DND-41 (cell line): ENCODE results near the gene PDE7B.

ENCODE experiments used
- ATAC-seq: fragments of 200-7000 bp; cut with Tn5 transposase; 3 replicates; pipeline ENCODE4 v1.9.1; 2021; ENCODE audit warnings: low read depth; ENCODE audit not compliant: insufficient read depth
- DNase-seq: peaks from one replicate; pipeline ENCODE4 v3.0.0-alpha.2; 2020
- H2AFZ ChIP-seq: 2 replicates; pipeline ENCODE4 v1.6.0; 2012; ENCODE audit warnings: low read depth, low read length
- H3K27ac ChIP-seq: 2 replicates; pipeline ENCODE4 v1.5.1; 2012; ENCODE audit warnings: low read length, inconsistent platforms
- H3K27me3 ChIP-seq: fragments of 200-600 bp; sonication (generic); 2 replicates; pipeline ENCODE4 v1.6.0; 2012; ENCODE audit warnings: low read length, mild to moderate bottlenecking, inconsistent platforms; ENCODE audit not compliant: insufficient read depth, poor library complexity
- H3K36me3 ChIP-seq: 2 replicates; pipeline ENCODE4 v1.5.1; 2012; ENCODE audit warnings: low read length, inconsistent platforms; ENCODE audit not compliant: insufficient read depth
- H3K4me1 ChIP-seq: 2 replicates; pipeline ENCODE4 v1.5.1; 2012; ENCODE audit warnings: mild to moderate bottlenecking, low read length; ENCODE audit not compliant: insufficient read depth
- H3K4me2 ChIP-seq: 2 replicates; pipeline ENCODE4 v1.6.0; 2012; ENCODE audit warnings: mild to moderate bottlenecking, moderate library complexity, low read length, inconsistent platforms; ENCODE audit not compliant: insufficient read depth
- H3K4me3 ChIP-seq, 2 experiments: fragments of 200-600 bp in 1 of 2; shearing (Covaris generic) in 1 of 2; 2 replicates each; pipeline ENCODE4 v1.5.1; 2012 to 2016; ENCODE audit warnings: inconsistent platforms in 2 of 2, low read length in 2 of 2, mild to moderate bottlenecking in 2 of 2, low read depth in 1 of 2, moderate library complexity in 1 of 2
- H3K79me2 ChIP-seq: 2 replicates; pipeline ENCODE4 v1.6.0; 2012; ENCODE audit warnings: low read length, inconsistent platforms; ENCODE audit not compliant: insufficient read depth
- H3K9ac ChIP-seq: 2 replicates; pipeline ENCODE4 v1.6.0; 2012; ENCODE audit warnings: low read depth, mild to moderate bottlenecking, inconsistent platforms, low read length, moderate library complexity
- H3K9me3 ChIP-seq: 2 replicates; pipeline ENCODE4 v1.5.1; 2012; ENCODE audit warnings: low read length, moderate library complexity, mild to moderate bottlenecking, inconsistent platforms; ENCODE audit not compliant: insufficient read depth, severe bottlenecking
- H4K20me1 ChIP-seq: 2 replicates; pipeline ENCODE4 v1.6.0; 2012; ENCODE audit warnings: low read length; ENCODE audit not compliant: insufficient read depth
- EZH2 ChIP-seq: IDR thresholded peaks from 3 replicates; pipeline ENCODE4 v1.6.1; 2012; ENCODE audit warnings: borderline replicate concordance, low read depth, mild to moderate bottlenecking, moderate library complexity, low read length, inconsistent platforms; ENCODE audit not compliant: severe bottlenecking
- TF ChIP-seq, protein P1 (sequence below): IDR thresholded peaks from 2 replicates; pipeline ENCODE4 v1.5.1; 2012; ENCODE audit warnings: borderline replicate concordance, low read length, moderate library complexity, mild to moderate bottlenecking; ENCODE audit not compliant: poor library complexity, severe bottlenecking; ENCODE audit errors: extremely low read depth

PDE7B gene

DNA sequence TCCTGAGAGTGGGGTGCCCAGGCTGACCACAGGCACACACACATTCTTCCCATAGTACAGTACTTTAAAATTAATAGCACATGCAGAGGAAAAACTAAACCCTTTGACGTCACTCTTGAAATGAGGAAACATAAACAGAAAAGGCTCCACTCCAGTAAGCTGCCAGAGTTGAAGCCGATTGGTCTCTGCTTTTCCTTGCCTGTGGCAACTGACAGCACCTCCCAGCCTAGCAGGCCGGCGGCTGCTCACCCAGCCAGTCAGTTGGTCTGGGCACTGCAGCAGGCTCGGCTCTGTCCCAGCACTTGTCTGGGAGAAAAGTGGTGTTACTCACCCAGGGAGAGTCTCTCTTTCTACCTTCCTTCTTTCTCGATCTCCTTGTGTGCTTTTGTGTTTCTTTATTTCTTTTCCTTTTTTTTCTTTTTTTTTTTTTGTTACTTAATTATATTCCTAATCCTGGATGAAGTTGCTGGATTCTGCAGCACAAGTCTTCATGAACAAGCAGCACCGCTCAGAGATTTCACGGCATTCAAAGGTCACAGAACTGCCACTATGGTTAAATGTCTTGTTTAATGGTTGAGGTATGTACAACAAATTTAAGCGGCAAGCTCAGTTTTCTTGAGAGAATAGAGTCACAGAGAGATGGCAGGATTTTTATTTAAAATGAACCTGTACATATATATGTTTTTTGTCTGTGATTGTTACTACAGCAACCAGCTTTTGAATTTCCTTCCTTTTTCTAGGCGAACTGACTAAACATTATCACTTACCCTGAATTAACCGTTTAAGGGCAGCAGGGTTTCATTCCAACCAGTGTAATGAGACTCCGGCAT lies at the start of gene PDE7B:
Gene PDE7B, plus strand, starts transcription at position 260 of the 830 bp plus-strand sequence.
- ATAC-seq: 0 out of 3 replicates have a peak, but pooled peaks have one; percentile 29
- H3K9ac ChIP-seq: no peak within 1 kb of the TSS
- H3K4me1 ChIP-seq: no peaks in the 10 kb centered on the region
- no peak within 1 kb of the TSS for H2AFZ ChIP-seq
- H3K4me3 ChIP-seq: no peak within 1 kb of the TSS
- H3K36me3 ChIP-seq: no peaks in the 10 kb centered on the region
- DNase-seq: no peak
- no peaks in the 10 kb centered on the region for H3K79me2 ChIP-seq
- TF ChIP-seq EZH2: no peak
- TF ChIP-seq, protein P1, sequence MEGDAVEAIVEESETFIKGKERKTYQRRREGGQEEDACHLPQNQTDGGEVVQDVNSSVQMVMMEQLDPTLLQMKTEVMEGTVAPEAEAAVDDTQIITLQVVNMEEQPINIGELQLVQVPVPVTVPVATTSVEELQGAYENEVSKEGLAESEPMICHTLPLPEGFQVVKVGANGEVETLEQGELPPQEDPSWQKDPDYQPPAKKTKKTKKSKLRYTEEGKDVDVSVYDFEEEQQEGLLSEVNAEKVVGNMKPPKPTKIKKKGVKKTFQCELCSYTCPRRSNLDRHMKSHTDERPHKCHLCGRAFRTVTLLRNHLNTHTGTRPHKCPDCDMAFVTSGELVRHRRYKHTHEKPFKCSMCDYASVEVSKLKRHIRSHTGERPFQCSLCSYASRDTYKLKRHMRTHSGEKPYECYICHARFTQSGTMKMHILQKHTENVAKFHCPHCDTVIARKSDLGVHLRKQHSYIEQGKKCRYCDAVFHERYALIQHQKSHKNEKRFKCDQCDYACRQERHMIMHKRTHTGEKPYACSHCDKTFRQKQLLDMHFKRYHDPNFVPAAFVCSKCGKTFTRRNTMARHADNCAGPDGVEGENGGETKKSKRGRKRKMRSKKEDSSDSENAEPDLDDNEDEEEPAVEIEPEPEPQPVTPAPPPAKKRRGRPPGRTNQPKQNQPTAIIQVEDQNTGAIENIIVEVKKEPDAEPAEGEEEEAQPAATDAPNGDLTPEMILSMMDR: no peak
- H3K4me2 ChIP-seq: no peak within 1 kb of the TSS
- H3K27me3 ChIP-seq: peaks cover 46% of the 10 kb centered on the region
- no peaks in the 10 kb centered on the region for H3K9me3 ChIP-seq
- H4K20me1 ChIP-seq: no peaks in the 10 kb centered on the region
- H3K27ac ChIP-seq: no peak within 1 kb of the TSS

DNA sequence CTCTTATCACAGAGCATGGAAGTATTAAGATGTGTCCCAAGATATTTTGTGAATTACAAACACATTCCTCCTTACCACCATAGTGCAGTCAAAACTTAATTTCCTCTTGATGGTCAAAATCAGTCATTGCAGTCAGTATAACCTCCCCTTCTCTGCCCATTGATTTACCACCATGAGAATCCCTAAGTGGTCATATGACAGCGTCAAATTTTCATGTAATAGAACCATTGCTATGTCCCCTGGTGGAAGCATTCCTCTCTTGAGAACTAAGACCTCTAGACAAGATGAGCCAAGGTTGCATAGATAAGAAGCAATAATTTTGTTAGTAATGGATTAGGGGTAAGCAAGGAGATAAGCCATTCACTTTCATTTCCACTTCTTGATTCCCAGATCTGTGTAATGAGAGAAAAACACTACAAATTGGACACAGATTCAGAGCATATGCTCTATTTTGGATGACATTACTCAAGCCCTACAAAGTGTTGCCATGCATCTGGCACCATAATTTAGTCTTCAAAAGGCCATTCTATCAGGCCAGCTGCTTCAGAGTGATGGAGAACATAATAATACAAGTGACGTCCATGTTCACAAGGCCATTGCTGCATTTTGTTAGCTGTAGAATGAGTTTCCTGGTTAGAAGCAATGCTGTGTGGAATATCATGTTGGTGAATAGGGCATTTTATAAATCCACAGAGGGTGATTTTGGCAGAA lies 49.6 kb upstream of the PDE7B start:
- no peaks in the 10 kb centered on the region for H3K36me3 ChIP-seq
- H3K9ac ChIP-seq: no peak overlapping the region
- DNase-seq (no peak), ATAC-seq (no peak)
- no peak overlapping the region for H3K4me3 ChIP-seq
- H3K79me2 ChIP-seq: no peaks in the 10 kb centered on the region
- H3K27ac ChIP-seq: no peak overlapping the region
- TF ChIP-seq, protein P1: no peak
- TF ChIP-seq EZH2: no peak
- no peaks in the 10 kb centered on the region for H3K9me3 ChIP-seq
- peaks cover 10% of the 10 kb centered on the region for H3K27me3 ChIP-seq
- H3K4me2 ChIP-seq: no peak overlapping the region
- no peaks in the 10 kb centered on the region for H3K4me1 ChIP-seq
- no peak overlapping the region for H2AFZ ChIP-seq
- H4K20me1 ChIP-seq: no peaks in the 10 kb centered on the region

DNA sequence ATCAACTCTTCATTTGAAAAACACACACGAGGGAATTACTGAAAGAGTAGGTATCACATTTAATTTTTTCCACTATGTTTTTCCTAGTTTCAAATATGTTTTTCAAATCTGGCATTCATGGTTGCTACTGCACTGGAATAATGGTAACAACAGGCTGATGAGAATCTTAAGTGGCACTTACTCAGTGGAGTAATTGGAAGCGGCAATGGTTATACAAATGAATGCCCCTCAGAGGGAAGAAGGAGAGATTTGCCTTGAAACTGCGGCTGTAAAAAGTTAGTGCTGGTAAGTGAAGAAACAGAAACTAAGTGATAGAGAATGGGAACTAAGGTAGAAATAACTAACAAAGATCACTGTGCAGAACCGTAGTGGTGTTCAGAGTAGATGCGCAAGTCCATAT lies 41.0 kb upstream of the PDE7B start:
- ATAC-seq: no peak
- H3K4me1 ChIP-seq: no peaks in the 10 kb centered on the region
- H3K79me2 ChIP-seq: no peaks in the 10 kb centered on the region
- no peak overlapping the region for H3K9ac ChIP-seq
- no peaks in the 10 kb centered on the region for H3K36me3 ChIP-seq
- no peak overlapping the region for H3K4me2 ChIP-seq
- no peak for TF ChIP-seq EZH2
- TF ChIP-seq, protein P1: no peak
- no peaks in the 10 kb centered on the region for H4K20me1 ChIP-seq
- no peaks in the 10 kb centered on the region for H3K9me3 ChIP-seq
- no peak overlapping the region for H3K27ac ChIP-seq
- peaks cover 15% of the 10 kb centered on the region for H3K27me3 ChIP-seq
- no peak overlapping the region for H3K4me3 ChIP-seq
- H2AFZ ChIP-seq: no peak overlapping the region
- DNase-seq: no peak
